ENCODE data around the gene CSTPP1.

CSTPP1 gene

GRCh38 chr11:46983598-46983997 is 47.0 kb downstream of the CSTPP1 start:
- no peak for TF ChIP-seq SIN3A (IDR thresholded peaks at IDR 0.05; ENCODE audit: borderline replicate concordance, insufficient read depth, low read length)

GRCh38 chr11:46984548-46984947 is 48.0 kb downstream of the CSTPP1 start:
- TF ChIP-seq FOXP2 (optimal IDR thresholded peaks at IDR 0.05; ENCODE audit: borderline replicate concordance, extremely low read depth, extremely low read length, insufficient read depth): no peak
- no peak for TF ChIP-seq TAF1 (IDR thresholded peaks at IDR 0.05; ENCODE audit: borderline replicate concordance, insufficient read depth, low read length)
- TF ChIP-seq SIN3A (IDR thresholded peaks at IDR 0.05; ENCODE audit: borderline replicate concordance, insufficient read depth, low read length): no peak
- no peak for TF ChIP-seq POLR2AphosphoS5 (IDR thresholded peaks at IDR 0.05; ENCODE audit: low read depth, low read length)
- TF ChIP-seq, protein P1, sequence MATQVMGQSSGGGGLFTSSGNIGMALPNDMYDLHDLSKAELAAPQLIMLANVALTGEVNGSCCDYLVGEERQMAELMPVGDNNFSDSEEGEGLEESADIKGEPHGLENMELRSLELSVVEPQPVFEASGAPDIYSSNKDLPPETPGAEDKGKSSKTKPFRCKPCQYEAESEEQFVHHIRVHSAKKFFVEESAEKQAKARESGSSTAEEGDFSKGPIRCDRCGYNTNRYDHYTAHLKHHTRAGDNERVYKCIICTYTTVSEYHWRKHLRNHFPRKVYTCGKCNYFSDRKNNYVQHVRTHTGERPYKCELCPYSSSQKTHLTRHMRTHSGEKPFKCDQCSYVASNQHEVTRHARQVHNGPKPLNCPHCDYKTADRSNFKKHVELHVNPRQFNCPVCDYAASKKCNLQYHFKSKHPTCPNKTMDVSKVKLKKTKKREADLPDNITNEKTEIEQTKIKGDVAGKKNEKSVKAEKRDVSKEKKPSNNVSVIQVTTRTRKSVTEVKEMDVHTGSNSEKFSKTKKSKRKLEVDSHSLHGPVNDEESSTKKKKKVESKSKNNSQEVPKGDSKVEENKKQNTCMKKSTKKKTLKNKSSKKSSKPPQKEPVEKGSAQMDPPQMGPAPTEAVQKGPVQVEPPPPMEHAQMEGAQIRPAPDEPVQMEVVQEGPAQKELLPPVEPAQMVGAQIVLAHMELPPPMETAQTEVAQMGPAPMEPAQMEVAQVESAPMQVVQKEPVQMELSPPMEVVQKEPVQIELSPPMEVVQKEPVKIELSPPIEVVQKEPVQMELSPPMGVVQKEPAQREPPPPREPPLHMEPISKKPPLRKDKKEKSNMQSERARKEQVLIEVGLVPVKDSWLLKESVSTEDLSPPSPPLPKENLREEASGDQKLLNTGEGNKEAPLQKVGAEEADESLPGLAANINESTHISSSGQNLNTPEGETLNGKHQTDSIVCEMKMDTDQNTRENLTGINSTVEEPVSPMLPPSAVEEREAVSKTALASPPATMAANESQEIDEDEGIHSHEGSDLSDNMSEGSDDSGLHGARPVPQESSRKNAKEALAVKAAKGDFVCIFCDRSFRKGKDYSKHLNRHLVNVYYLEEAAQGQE (IDR thresholded peaks at IDR 0.05; ENCODE audit: insufficient read depth in 1 of 2, low read depth in 2 of 2, low read length in 2 of 2): no peak

GRCh38 chr11:46984987-46985386 is 48.4 kb downstream of the CSTPP1 start:
- TF ChIP-seq POLR2AphosphoS5 (IDR thresholded peaks at IDR 0.05; ENCODE audit: low read depth, low read length): no peak
- no peak for TF ChIP-seq SIN3A (IDR thresholded peaks at IDR 0.05; ENCODE audit: borderline replicate concordance, insufficient read depth, low read length)
- no peak for TF ChIP-seq FOXP2 (optimal IDR thresholded peaks at IDR 0.05; ENCODE audit: borderline replicate concordance, extremely low read depth, extremely low read length, insufficient read depth)

DNA sequence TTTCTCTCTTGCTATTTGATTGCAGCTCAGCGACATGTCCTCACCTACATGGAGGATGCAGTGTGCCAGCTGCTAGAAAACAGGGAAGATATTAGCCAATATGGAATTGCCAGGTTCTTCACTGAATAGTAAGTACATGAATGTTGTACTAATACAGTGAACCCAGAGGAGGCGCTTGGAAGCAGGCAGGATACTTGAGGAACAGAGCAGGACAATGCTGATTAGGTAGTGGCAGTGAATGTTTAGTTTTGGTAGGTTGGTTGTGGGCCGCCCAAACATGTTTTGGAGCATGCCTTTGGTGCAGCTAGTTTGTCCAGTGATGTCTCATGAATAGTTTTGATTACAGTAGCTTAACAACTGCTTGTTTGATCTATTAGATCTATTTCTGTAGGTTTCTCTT is 50.6 kb downstream of the CSTPP1 start:
- no peak for TF ChIP-seq TAF1 (IDR thresholded peaks at IDR 0.05; ENCODE audit: borderline replicate concordance, insufficient read depth, low read length)

DNA sequence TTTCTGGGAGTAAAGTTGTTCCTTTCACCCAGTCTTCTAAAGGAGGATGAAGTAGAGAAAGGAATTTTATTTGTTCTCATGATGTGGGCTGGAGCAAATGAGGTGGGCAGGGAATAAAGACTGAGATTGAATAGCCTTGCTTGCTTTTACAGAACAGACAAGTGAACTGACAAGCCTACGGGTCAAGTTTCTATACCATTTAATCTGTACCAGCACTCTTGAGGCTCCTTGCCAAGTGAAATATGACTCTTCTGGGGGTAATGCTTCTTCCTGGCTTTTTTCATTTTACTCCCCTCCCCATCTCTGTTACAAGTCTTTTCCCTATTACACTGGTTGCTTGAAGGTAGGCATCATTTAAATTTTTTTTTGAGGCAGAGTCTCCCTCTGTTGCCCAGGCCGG is 54.8 kb downstream of the CSTPP1 start:
- TF ChIP-seq FOXP2 (optimal IDR thresholded peaks at IDR 0.05; ENCODE audit: borderline replicate concordance, extremely low read depth, extremely low read length, insufficient read depth) (no peak), POLR2AphosphoS5 (IDR thresholded peaks at IDR 0.05; ENCODE audit: low read depth, low read length) (no peak), SIN3A (IDR thresholded peaks at IDR 0.05; ENCODE audit: borderline replicate concordance, insufficient read depth, low read length) (no peak), TAF1 (IDR thresholded peaks at IDR 0.05; ENCODE audit: borderline replicate concordance, insufficient read depth, low read length) (no peak)
- TF ChIP-seq, protein P1 (IDR thresholded peaks at IDR 0.05; ENCODE audit: insufficient read depth in 1 of 2, low read depth in 2 of 2, low read length in 2 of 2): no peak

GRCh38 chr11:46999217-46999616 is 62.7 kb downstream of the CSTPP1 start:
- TF ChIP-seq SIN3A (IDR thresholded peaks at IDR 0.05; ENCODE audit: borderline replicate concordance, insufficient read depth, low read length) (no peak), TAF1 (IDR thresholded peaks at IDR 0.05; ENCODE audit: borderline replicate concordance, insufficient read depth, low read length) (no peak), POLR2AphosphoS5 (IDR thresholded peaks at IDR 0.05; ENCODE audit: low read depth, low read length) (no peak)
- TF ChIP-seq, protein P1 (IDR thresholded peaks at IDR 0.05; ENCODE audit: insufficient read depth in 1 of 2, low read depth in 2 of 2, low read length in 2 of 2): no peak

DNA sequence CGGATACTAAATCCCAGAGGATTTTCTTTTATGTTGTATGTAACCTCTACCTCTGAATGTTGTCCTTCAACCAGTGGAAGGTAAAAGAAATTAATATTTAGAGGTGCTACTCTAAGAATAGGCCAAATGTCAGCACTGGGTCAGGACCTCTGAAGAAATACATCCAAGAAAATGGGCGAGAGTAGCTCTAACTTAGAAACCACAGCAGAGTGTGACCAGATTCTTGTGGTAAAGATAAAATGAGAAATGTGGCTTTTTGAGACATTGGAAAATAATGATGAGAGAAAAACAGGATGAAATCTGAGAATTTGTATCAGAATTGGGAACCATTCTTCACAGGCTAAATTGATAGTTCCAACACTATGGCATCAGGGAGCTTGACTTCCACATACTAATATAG is 63.5 kb downstream of the CSTPP1 start:
- TF ChIP-seq POLR2AphosphoS5 (IDR thresholded peaks at IDR 0.05; ENCODE audit: low read depth, low read length) (no peak), SIN3A (IDR thresholded peaks at IDR 0.05; ENCODE audit: borderline replicate concordance, insufficient read depth, low read length) (no peak), TAF1 (IDR thresholded peaks at IDR 0.05; ENCODE audit: borderline replicate concordance, insufficient read depth, low read length) (no peak), FOXP2 (optimal IDR thresholded peaks at IDR 0.05; ENCODE audit: borderline replicate concordance, extremely low read depth, extremely low read length, insufficient read depth) (no peak)
- TF ChIP-seq, protein P1 (IDR thresholded peaks at IDR 0.05; ENCODE audit: insufficient read depth in 1 of 2, low read depth in 2 of 2, low read length in 2 of 2): no peak

All from PFSK-1 (cell line).